ENCODE results near the gene RET. TPM values are rescaled to one million over a fixed set of nuclear protein-coding genes. Genes with fewer than 3 reads are reported as not detected.

RET gene
- total RNA-seq, 4 donors from 2014 or later: 0.20 to 8.5 (median 0.70) TPM

DNA sequence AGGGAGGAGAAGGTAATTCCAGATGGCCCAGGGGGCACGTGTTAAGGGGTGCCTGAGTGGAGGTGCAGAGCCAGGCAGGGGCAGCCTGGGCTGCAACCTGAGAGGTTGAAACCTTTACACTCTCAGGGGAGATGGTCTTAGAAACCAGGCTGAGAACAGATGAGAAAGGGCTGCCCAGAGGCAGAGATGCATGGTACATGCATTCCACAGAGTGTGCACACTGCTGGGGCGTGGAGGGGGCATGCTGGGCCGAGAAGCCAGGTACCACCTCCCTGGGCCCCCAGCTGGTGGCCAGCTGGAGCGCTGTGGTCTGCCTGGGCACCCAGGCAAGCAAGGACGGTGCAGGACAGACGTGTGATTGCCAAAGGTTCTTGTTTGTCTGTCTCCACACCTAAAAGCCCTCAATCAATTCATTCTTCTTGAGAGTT is 47.2 kb downstream of the RET start:
- no peak overlapping the region for H3K4me3 ChIP-seq
- no peak overlapping the region for H3K27ac ChIP-seq
- TF ChIP-seq, protein P1, sequence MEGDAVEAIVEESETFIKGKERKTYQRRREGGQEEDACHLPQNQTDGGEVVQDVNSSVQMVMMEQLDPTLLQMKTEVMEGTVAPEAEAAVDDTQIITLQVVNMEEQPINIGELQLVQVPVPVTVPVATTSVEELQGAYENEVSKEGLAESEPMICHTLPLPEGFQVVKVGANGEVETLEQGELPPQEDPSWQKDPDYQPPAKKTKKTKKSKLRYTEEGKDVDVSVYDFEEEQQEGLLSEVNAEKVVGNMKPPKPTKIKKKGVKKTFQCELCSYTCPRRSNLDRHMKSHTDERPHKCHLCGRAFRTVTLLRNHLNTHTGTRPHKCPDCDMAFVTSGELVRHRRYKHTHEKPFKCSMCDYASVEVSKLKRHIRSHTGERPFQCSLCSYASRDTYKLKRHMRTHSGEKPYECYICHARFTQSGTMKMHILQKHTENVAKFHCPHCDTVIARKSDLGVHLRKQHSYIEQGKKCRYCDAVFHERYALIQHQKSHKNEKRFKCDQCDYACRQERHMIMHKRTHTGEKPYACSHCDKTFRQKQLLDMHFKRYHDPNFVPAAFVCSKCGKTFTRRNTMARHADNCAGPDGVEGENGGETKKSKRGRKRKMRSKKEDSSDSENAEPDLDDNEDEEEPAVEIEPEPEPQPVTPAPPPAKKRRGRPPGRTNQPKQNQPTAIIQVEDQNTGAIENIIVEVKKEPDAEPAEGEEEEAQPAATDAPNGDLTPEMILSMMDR (IDR thresholded peaks at IDR 0.05): no peak
- TF ChIP-seq POLR2A (IDR thresholded peaks at IDR 0.05): no peak
- no peak for TF ChIP-seq EP300 (IDR thresholded peaks at IDR 0.05)
- no peaks in the 10 kb centered on the region for H3K27me3 ChIP-seq
- 77 to 82% methylated on average over 6 of the region's 6 CpGs for WGBS, 2 donors
- H3K36me3 ChIP-seq: no peaks in the 10 kb centered on the region
- peaks cover 0 to 23% (median 11%) of the 10 kb centered on the region in 4 donors for H3K4me1 ChIP-seq
- H3K9me3 ChIP-seq: no peaks in the 10 kb centered on the region
- no peak for DNase-seq (ENCODE audit: low spot score in 2 of 2)

DNA sequence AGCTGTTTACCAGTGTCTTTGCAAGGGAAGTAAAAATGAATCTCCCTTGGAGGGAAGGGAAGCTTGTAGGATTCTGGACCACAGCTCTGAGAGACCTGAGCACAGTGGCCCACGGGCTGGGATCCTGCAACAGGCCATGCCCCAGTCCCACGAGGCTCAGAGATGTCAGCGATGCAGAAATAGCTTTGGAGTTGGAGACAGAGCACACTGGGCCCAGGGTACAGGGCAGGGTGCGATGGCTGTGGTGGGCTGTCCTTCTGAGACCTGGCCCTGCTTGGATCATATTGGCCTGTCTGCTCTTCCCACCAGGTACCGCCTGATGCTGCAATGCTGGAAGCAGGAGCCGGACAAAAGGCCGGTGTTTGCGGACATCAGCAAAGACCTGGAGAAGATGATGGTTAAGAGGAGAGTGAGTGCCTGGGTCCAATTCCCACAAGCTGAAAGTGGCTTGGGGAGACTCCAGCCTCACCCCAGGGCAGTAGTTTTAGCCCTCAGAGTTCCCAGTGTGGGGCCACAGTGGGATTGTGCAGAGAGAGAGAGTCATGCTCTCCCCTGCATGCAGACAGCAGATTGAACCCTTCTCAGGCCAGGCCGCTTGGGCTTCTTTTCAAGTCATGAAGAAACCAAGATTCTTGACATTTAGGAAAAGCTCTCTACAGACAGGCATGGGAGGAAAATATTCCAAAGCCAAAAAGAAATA is 47.9 kb downstream of the RET start:
- H3K27me3 ChIP-seq: no peaks in the 10 kb centered on the region
- TF ChIP-seq EP300 (IDR thresholded peaks at IDR 0.05) (no peak), POLR2A (IDR thresholded peaks at IDR 0.05) (no peak)
- TF ChIP-seq, protein P1 (IDR thresholded peaks at IDR 0.05): no peak
- no peaks in the 10 kb centered on the region for H3K9me3 ChIP-seq
- DNase-seq (ENCODE audit: low spot score in 2 of 2): no peak
- H3K4me1 ChIP-seq: peaks cover 0 to 29% (median 11%) of the 10 kb centered on the region in 4 donors
- H3K4me3 ChIP-seq: no peak overlapping the region
- H3K27ac ChIP-seq: no peak overlapping the region
- 92 to 93% methylated on average over 9 of the region's 9 CpGs for WGBS, 2 donors
- H3K36me3 ChIP-seq: no peaks in the 10 kb centered on the region

DNA sequence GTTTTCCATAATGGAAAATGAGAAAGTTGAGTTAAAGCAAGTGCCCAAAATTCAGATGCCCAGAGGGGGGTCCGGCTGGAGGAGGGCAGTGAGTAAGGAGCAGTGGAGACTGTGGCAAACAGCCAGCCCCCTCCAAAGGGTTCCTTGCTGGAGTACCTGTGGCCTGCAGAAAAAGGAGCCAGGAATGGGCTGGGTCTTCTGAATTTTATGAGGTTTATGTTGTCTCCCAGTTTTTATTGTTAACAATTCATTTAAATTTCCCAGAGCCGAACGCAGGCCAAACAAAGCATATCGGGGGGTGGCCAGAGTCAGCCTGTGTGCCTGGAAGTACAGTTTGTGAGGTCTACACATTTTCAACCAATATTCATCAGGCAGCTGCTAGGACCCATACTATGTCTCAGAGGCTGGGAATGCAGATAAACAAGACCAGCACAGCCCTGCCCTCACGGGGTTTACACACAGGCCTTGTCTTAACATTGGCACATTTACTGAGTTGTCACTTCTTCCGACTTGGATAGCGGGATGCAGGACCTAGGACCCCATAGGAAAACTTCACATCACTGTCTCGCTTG is 48.5 kb downstream of the RET start:
- no peak for DNase-seq (ENCODE audit: low spot score in 2 of 2)
- Histone ChIP-seq H3K4me1 (peaks cover 0 to 30% (median 11%) of the 10 kb centered on the region in 4 donors), H3K4me3 (no peak overlapping the region), H3K27ac (no peak overlapping the region), H3K36me3 (no peaks in the 10 kb centered on the region), H3K9me3 (no peaks in the 10 kb centered on the region), H3K27me3 (no peaks in the 10 kb centered on the region)
- no peak for TF ChIP-seq EP300 (IDR thresholded peaks at IDR 0.05)
- TF ChIP-seq, protein P1 (IDR thresholded peaks at IDR 0.05): no peak
- TF ChIP-seq POLR2A (IDR thresholded peaks at IDR 0.05): no peak
- WGBS, 2 donors: 83 to 96% methylated on average over 8 of the region's 8 CpGs

DNA sequence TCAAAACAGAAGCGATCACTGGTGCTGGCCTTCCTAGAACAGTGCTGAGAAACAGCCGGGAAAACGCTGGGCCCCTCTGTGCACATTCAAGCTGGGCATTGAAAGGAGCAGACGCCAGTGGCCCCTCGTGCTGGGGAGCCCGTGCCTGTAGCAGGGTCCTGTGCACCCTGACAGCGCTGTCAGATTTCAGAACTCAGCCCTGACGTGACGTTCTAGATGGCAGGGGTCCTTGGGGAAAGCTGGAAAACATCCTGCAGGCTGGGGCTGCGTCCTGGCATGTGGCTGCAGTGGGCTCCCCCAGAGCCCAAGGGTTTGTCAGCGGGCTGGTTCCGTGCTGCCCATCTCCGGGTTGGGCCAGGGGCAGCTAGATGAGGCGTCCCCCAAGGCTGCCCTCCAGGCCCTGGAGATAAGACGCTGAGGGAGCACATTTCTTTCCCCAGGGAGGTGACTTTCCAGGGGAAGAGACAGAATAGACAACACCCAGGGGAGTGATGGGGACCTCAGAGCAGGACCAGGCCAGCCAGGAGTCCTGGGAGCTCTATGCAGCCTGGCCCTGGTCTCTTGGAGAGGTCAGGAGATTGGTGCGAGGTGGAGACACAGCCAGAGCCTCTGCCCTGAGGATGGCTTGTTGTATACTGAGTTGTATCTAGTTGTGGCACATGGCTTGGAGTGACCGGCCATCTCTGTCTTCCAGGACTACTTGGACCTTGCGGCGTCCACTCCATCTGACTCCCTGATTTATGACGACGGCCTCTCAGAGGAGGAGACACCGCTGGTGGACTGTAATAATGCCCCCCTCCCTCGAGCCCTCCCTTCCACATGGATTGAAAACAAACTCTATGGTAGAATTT is 49.2 kb downstream of the RET start:
- H3K9me3 ChIP-seq: no peaks in the 10 kb centered on the region
- TF ChIP-seq, protein P1 (IDR thresholded peaks at IDR 0.05): no peak
- TF ChIP-seq EP300 (IDR thresholded peaks at IDR 0.05) (no peak), POLR2A (IDR thresholded peaks at IDR 0.05) (no peak)
- H3K4me3 ChIP-seq: no peak overlapping the region
- H3K27me3 ChIP-seq: no peaks in the 10 kb centered on the region
- H3K4me1 ChIP-seq: peaks cover 0 to 23% (median 10%) of the 10 kb centered on the region in 4 donors
- 83 to 88% methylated on average over 19 to 23 of the region's 23 CpGs for WGBS, 2 donors
- no peak for DNase-seq (ENCODE audit: low spot score in 2 of 2)
- H3K27ac ChIP-seq: no peak overlapping the region
- no peaks in the 10 kb centered on the region for H3K36me3 ChIP-seq

Data from tibial nerve (tissue), 4 donors.